WTC11 (cell line): ENCODE results near the gene HYDIN. TPM values are rescaled to one million over a fixed set of nuclear protein-coding genes. Genes with fewer than 3 reads are reported as not detected.

ENCODE experiments used
- ATF2 ChIP-seq: sonication (generic); formaldehyde crosslinking; IDR thresholded peaks from 2 replicates; pipeline ENCODE4 v1.8.1; 2022; ENCODE audit warnings: low read depth, missing genetic modification reagents, borderline replicate concordance
- CBFB ChIP-seq: sonication (generic); formaldehyde crosslinking; IDR thresholded peaks from 2 replicates; pipeline ENCODE4 v1.8.1; 2022; ENCODE audit warnings: mild to moderate bottlenecking, low read depth, missing genetic modification reagents
- EMX1 ChIP-seq: fragments of 250-450 bp; sonication (Bioruptor Pico); IDR thresholded peaks from 2 replicates; pipeline ENCODE4 v1.8.0; 2021; ENCODE audit warnings: mild to moderate bottlenecking
- ESRRA ChIP-seq: sonication (generic); formaldehyde crosslinking; IDR thresholded peaks from 2 replicates; pipeline ENCODE4 v1.8.1; 2022; ENCODE audit warnings: mild to moderate bottlenecking, missing genetic modification reagents, borderline replicate concordance
- FOXJ3 ChIP-seq: sonication (generic); formaldehyde crosslinking; IDR thresholded peaks from 2 replicates; pipeline ENCODE4 v1.9.0; 2021; ENCODE audit warnings: missing genetic modification reagents, mild to moderate bottlenecking, borderline replicate concordance
- FOXK1 ChIP-seq: sonication (generic); formaldehyde crosslinking; IDR thresholded peaks from 2 replicates; pipeline ENCODE4 v1.8.0; 2022; ENCODE audit warnings: mild to moderate bottlenecking, moderate library complexity, missing genetic modification reagents
- FOXP1 ChIP-seq: sonication (generic); formaldehyde crosslinking; IDR thresholded peaks from 2 replicates; pipeline ENCODE4 v1.8.0; 2022; ENCODE audit warnings: missing genetic modification reagents, mild to moderate bottlenecking, moderate library complexity, borderline replicate concordance
- GRHL2 ChIP-seq: fragments of 250-450 bp; sonication (Bioruptor Pico); IDR thresholded peaks from 2 replicates; pipeline ENCODE4 v1.8.0; 2022; ENCODE audit warnings: mild to moderate bottlenecking, moderate library complexity; ENCODE audit not compliant: insufficient replicate concordance, severe bottlenecking
- HMGA2 ChIP-seq: fragments of 250-450 bp; sonication (Bioruptor Pico); IDR thresholded peaks from 2 replicates; pipeline ENCODE4 v1.4.0; 2021; ENCODE audit warnings: mild to moderate bottlenecking, moderate library complexity
- MLX ChIP-seq: sonication (generic); formaldehyde crosslinking; IDR thresholded peaks from 2 replicates; pipeline ENCODE4 v1.8.1; 2023; ENCODE audit warnings: mild to moderate bottlenecking, missing genetic modification reagents, moderate library complexity
- NFYB ChIP-seq: sonication (generic); formaldehyde crosslinking; conservative IDR thresholded peaks from 2 replicates; pipeline ENCODE4 v1.8.0; 2022; ENCODE audit warnings: low read depth, missing genetic modification reagents
- PRDM15 ChIP-seq: sonication (generic); formaldehyde crosslinking; IDR thresholded peaks from 2 replicates; pipeline ENCODE4 v1.8.0; 2022; ENCODE audit warnings: missing genetic modification reagents
- PRRX2 ChIP-seq: fragments of 250-450 bp; sonication (Bioruptor Pico); IDR thresholded peaks from 2 replicates; pipeline ENCODE4 v1.8.0; 2021; ENCODE audit warnings: mild to moderate bottlenecking
- SP1 ChIP-seq: sonication (generic); formaldehyde crosslinking; conservative IDR thresholded peaks from 2 replicates; pipeline ENCODE4 v1.8.1; 2022; ENCODE audit warnings: missing genetic modification reagents
- TP53 ChIP-seq: sonication (generic); formaldehyde crosslinking; IDR thresholded peaks from 2 replicates; pipeline ENCODE4 v1.8.1; 2023; ENCODE audit warnings: mild to moderate bottlenecking, missing genetic modification reagents
- ZMAT4 ChIP-seq: fragments of 250-450 bp; sonication (Bioruptor Pico); IDR thresholded peaks from 2 replicates; pipeline ENCODE4 v1.9.0; 2021; ENCODE audit warnings: mild to moderate bottlenecking
- ZNF219 ChIP-seq: sonication (generic); formaldehyde crosslinking; IDR thresholded peaks from 2 replicates; pipeline ENCODE4 v1.8.0; 2023; ENCODE audit warnings: missing genetic modification reagents, mild to moderate bottlenecking, borderline replicate concordance
- ZNF232 ChIP-seq: sonication (generic); formaldehyde crosslinking; IDR thresholded peaks from 2 replicates; pipeline ENCODE4 v1.8.0; 2022; ENCODE audit warnings: mild to moderate bottlenecking, missing genetic modification reagents
- total RNA-seq: library from RNA; stranded (reverse); gene quantifications from 3 replicates; pipeline ENCODE4 v1.2.3, GENCODE V29; 2021
- TF ChIP-seq, protein P1 (sequence below): fragments of 200-600 bp; IDR thresholded peaks from 2 replicates; pipeline ENCODE4 v1.8.0; 2022; ENCODE audit warnings: antibody characterized with exemption
- TF ChIP-seq, protein P2 (sequence below): sonication (generic); formaldehyde crosslinking; conservative IDR thresholded peaks from 2 replicates; pipeline ENCODE4 v1.8.1; 2022; ENCODE audit warnings: mild to moderate bottlenecking, missing genetic modification reagents
- TF ChIP-seq, protein P3 (sequence below): fragments of 250-450 bp; sonication (Bioruptor Pico); IDR thresholded peaks from 2 replicates; pipeline ENCODE4 v2.1.2; 2022; ENCODE audit warnings: mild to moderate bottlenecking, moderate library complexity

HYDIN gene
- total RNA-seq, 1 experiment from 2014 or later, result 2.6 TPM

DNA sequence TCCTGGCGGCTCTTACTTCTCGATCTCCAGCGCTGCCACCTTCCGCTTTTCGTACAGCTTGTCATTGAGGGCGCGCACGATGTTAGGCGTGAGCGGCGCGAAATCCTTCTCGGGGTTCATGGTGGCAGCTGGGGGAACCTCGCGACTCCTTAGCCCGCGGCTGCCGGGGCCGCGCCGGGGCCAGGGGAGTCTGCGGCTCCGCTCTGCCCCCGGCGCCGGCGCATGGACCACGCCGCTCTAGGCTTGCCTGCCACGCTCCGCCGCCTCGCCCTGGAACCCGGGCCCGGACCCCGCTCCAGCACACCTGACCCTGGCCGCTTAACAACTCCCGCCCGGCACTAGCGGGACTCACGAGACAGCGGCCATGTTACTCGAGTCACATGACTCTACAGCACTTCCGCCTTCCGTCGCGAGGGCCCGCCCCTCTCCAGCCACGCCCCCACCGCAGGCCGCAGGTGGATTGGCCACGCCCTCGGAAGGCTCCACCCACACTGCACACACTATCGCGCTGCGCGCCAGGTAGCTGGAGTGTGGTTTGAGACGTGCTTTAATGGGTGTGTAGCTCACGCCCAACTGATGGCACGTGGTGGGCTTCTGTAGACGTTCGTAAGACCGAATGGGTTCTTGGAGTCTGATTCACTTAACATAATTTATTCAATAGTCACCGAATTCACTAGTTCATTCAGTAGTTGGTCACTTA is 429.6 kb downstream of the HYDIN start, which contains the start of gene VAC14 (continued):
- TF ChIP-seq, protein P1, sequence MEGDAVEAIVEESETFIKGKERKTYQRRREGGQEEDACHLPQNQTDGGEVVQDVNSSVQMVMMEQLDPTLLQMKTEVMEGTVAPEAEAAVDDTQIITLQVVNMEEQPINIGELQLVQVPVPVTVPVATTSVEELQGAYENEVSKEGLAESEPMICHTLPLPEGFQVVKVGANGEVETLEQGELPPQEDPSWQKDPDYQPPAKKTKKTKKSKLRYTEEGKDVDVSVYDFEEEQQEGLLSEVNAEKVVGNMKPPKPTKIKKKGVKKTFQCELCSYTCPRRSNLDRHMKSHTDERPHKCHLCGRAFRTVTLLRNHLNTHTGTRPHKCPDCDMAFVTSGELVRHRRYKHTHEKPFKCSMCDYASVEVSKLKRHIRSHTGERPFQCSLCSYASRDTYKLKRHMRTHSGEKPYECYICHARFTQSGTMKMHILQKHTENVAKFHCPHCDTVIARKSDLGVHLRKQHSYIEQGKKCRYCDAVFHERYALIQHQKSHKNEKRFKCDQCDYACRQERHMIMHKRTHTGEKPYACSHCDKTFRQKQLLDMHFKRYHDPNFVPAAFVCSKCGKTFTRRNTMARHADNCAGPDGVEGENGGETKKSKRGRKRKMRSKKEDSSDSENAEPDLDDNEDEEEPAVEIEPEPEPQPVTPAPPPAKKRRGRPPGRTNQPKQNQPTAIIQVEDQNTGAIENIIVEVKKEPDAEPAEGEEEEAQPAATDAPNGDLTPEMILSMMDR, result no peak
- no peak for TF ChIP-seq PRDM15
- no peak for TF ChIP-seq ZMAT4 (CRISPR knock-in tag)
- TF ChIP-seq, protein P2, sequence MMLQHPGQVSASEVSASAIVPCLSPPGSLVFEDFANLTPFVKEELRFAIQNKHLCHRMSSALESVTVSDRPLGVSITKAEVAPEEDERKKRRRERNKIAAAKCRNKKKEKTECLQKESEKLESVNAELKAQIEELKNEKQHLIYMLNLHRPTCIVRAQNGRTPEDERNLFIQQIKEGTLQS (CRISPR knock-in tag), result no peak
- peak; percentile 72 for TF ChIP-seq FOXP1
- no peak for TF ChIP-seq TP53 (CRISPR knock-in tag)
- no peak for TF ChIP-seq HMGA2 (CRISPR knock-in tag)
- TF ChIP-seq FOXK1 (CRISPR knock-in tag), result peak; percentile 86
- no peak for TF ChIP-seq ZNF219 (CRISPR knock-in tag)
- no peak for TF ChIP-seq ESRRA
- peak; percentile 87; the same call in 1 of the 2 replicates for TF ChIP-seq ZNF232 (CRISPR knock-in tag)
- TF ChIP-seq MLX, result no peak
- no peak for TF ChIP-seq EMX1 (CRISPR knock-in tag)
- no peak for TF ChIP-seq GRHL2
- peak; percentile 99 for TF ChIP-seq SP1 (CRISPR knock-in tag)
- no peak for TF ChIP-seq CBFB (CRISPR knock-in tag)
- no peak for TF ChIP-seq FOXJ3
- TF ChIP-seq ATF2 (CRISPR knock-in tag), result no peak
- no peak for TF ChIP-seq PRRX2 (CRISPR knock-in tag)
- TF ChIP-seq, protein P3, sequence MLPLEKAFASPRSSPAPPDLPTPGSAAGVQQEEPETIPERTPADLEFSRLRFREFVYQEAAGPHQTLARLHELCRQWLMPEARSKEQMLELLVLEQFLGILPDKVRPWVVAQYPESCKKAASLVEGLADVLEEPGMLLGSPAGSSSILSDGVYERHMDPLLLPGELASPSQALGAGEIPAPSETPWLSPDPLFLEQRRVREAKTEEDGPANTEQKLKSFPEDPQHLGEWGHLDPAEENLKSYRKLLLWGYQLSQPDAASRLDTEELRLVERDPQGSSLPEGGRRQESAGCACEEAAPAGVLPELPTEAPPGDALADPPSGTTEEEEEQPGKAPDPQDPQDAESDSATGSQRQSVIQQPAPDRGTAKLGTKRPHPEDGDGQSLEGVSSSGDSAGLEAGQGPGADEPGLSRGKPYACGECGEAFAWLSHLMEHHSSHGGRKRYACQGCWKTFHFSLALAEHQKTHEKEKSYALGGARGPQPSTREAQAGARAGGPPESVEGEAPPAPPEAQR, result no peak
- 0 out of 2 replicates have a peak, but pooled peaks have one; percentile 17 for TF ChIP-seq NFYB
- TF ChIP-seq, all 79 proteins: peak for 16
